ENCODE results near the gene FAM120AOS.

Gene FAM120AOS

GRCh38 chr9:93436655-93437407 is 16.6 kb downstream of the FAM120AOS start:
- peak in 1 of 4 experiments; percentile 2 for DNase-seq

GRCh38 chr9:93436218-93436617 is 17.2 kb downstream of the FAM120AOS start:
- DNase-seq = no peak

- no peak for DNase-seq
These were observed 18.0 kb downstream of the FAM120AOS start for GRCh38 chr9:93435386-93435785.

GRCh38 chr9:93434056-93434455 is 19.3 kb downstream of the FAM120AOS start:
- no peak for DNase-seq

GRCh38 chr9:93432964-93433363 is 20.4 kb downstream of the FAM120AOS start:
- no peak for DNase-seq

- DNase-seq = no peak
These were observed 21.8 kb downstream of the FAM120AOS start for GRCh38 chr9:93431539-93432105.

GRCh38 chr9:93427655-93428379 is 25.6 kb downstream of the FAM120AOS start:
- DNase-seq = no peak

GRCh38 chr9:93422977-93423616 is 30.3 kb downstream of the FAM120AOS start:
- DNase-seq = no peak

- no peak for DNase-seq
These were observed 34.4 kb downstream of the FAM120AOS start for GRCh38 chr9:93419023-93419422.

GRCh38 chr9:93417538-93417937 is 35.8 kb downstream of the FAM120AOS start:
- no peak for DNase-seq

GRCh38 chr9:93416530-93417235 is 36.7 kb downstream of the FAM120AOS start:
- DNase-seq = no peak

- DNase-seq = no peak
These were observed 38.1 kb downstream of the FAM120AOS start for GRCh38 chr9:93415176-93415690.

- no peak for DNase-seq
These were observed 39.9 kb downstream of the FAM120AOS start for GRCh38 chr9:93413530-93413929.

- no peak for DNase-seq
These were observed 47.0 kb downstream of the FAM120AOS start for GRCh38 chr9:93406371-93406770.

- no peak for DNase-seq
These were observed 54.9 kb downstream of the FAM120AOS start for GRCh38 chr9:93398471-93398870.

GRCh38 chr9:93397661-93398373 is 55.6 kb downstream of the FAM120AOS start:
- no peak for DNase-seq

Measured in activated CD4-positive, CD25-positive, alpha-beta regulatory T cell (primary cell).